Peyer's patch (tissue), 4 donors: ENCODE data around the gene CALY. TPM values are rescaled to one million over a fixed set of nuclear protein-coding genes. Genes with fewer than 3 reads are reported as not detected.

Source experiments
- DNase-seq, 3 donors: peaks; one replicate each; pipeline ENCODE4 v3.0.0-alpha.2; 2017 to 2019
- H3K27ac ChIP-seq, 4 donors: fragments of 200-600 bp; sonication (generic); one replicate each; pipeline ENCODE4 v1.5.1; 2016 to 2019
- H3K27me3 ChIP-seq, 2 donors: fragments of 200-600 bp; sonication (generic); one replicate each; pipeline ENCODE4 v1.5.1; 2019
- H3K36me3 ChIP-seq, 3 donors: fragments of 200-600 bp; sonication (generic); one replicate each; pipeline ENCODE4 v1.5.1; 2016 to 2019
- H3K4me1 ChIP-seq, 4 donors: fragments of 200-600 bp; sonication (generic); one replicate each; pipeline ENCODE4 v1.5.1; 2016 to 2019
- H3K4me3 ChIP-seq, 4 donors: fragments of 200-600 bp; sonication (generic); 1 replicate in 3 of 4; 2 replicates in 1 of 4; pipeline ENCODE4 v1.5.1; 2016 to 2019; ENCODE audit warnings: mild to moderate bottlenecking in 1 of 4
- H3K9me3 ChIP-seq, 4 donors: fragments of 200-600 bp; sonication (generic); one replicate each; pipeline ENCODE4 v1.5.1; 2016 to 2019; ENCODE audit warnings: mild to moderate bottlenecking in 1 of 4
- CTCF ChIP-seq, 6 experiments: fragments of 450-650 bp in 4 of 6; fragments of 200-600 bp in 2 of 6; sonication (generic) in 1 of 6; IDR thresholded peaks; one replicate each; pipeline ENCODE4 v1.5.1; 2017 to 2019; ENCODE audit warnings: antibody characterized with exemption in 6 of 6, mild to moderate bottlenecking in 3 of 6, moderate library complexity in 1 of 6
- POLR2A ChIP-seq, 2 donors: fragments of 450-650 bp; IDR thresholded peaks; one replicate each; pipeline ENCODE4 v1.5.1; 2017; ENCODE audit warnings: antibody characterized with exemption in 2 of 2, mild to moderate bottlenecking in 2 of 2, moderate library complexity in 2 of 2
- total RNA-seq, 4 donors: library from RNA; depleted of rRNA; stranded (reverse); fragments of >200 nt; gene quantifications; one replicate each; pipeline ENCODE4 v1.1.0, GENCODE V29; 2016

The CALY gene
- total RNA-seq, 4 donors from 2014 or later = 0.88 to 1.6 (median 1.5) TPM; not detected in 1

GRCh38 chr10:133306941-133307379 is 29.7 kb downstream of the CALY start:
- Histone ChIP-seq H3K4me3 (no peak overlapping the region), H3K9me3 (no peaks in the 10 kb centered on the region), H3K4me1 (peaks cover 0 to 36% (median 6%) of the 10 kb centered on the region in 4 donors), H3K27ac (peak overlapping the region in 3 of 4 donors; percentile 93 to 99 (median 99)), H3K36me3 (peaks cover 0 to 30% (median 0%) of the 10 kb centered on the region in 3 donors), H3K27me3 (no peaks in the 10 kb centered on the region)
- TF ChIP-seq CTCF (IDR thresholded peaks at IDR 0.05) (no peak), POLR2A (IDR thresholded peaks at IDR 0.05) (no peak)
- DNase-seq = no peak

DNA sequence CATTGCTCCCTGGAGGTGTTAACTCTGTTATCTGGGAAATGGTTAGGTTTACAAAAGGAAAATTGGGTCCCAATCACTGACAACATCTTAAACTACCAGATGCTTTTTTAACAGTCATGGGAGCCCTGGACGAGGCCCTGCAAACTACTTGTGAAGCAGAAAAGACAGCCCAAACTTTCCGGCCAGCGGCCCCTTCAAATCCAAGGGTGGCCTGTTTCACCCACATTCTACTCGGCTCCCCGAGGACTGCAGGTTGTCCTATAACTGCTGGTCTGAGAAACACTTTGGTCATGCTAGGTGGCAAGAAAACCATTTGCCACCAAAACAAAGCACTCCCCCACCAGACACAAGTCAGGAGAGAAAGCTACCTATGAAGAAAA is 30.6 kb downstream of the CALY start:
- TF ChIP-seq POLR2A (IDR thresholded peaks at IDR 0.05) = no peak
- no peak for TF ChIP-seq CTCF (IDR thresholded peaks at IDR 0.05)

DNA sequence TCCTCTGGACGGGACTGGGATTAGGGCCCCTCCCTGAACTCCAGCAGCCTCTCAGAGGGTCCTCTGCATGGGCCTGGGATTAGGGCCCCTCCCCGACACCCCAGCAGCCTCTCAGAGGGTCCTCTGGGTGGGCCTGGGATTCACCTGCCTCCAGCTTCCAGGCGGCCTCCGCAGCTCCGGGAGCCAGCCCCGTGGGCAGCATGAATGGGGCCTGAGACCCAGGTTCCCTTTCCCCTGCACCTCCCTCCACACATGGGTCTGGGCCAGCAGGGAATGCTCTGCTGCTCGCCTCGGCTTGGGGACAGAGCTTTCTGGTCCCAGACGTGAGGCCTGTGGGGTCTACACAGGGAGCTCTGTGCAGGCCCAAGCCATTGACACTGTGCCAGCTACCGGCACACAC is 33.5 kb downstream of the CALY start:
- TF ChIP-seq POLR2A (IDR thresholded peaks at IDR 0.05) = no peak
- TF ChIP-seq CTCF (IDR thresholded peaks at IDR 0.05) = no peak
- H3K27me3 ChIP-seq = no peaks in the 10 kb centered on the region
- peaks cover 0 to 25% (median 6%) of the 10 kb centered on the region in 4 donors for H3K4me1 ChIP-seq
- peaks cover 0 to 43% (median 0%) of the 10 kb centered on the region in 3 donors for H3K36me3 ChIP-seq
- H3K9me3 ChIP-seq = no peaks in the 10 kb centered on the region
- H3K4me3 ChIP-seq = no peak overlapping the region
- DNase-seq = no peak
- no peak overlapping the region for H3K27ac ChIP-seq

More for the DNA sequence above, 30.6 kb downstream of the CALY start:
- no peak for DNase-seq
- H3K36me3 ChIP-seq = peaks cover 0 to 28% (median 0%) of the 10 kb centered on the region in 3 donors
- H3K27me3 ChIP-seq = no peaks in the 10 kb centered on the region
- no peak overlapping the region for H3K4me3 ChIP-seq
- H3K27ac ChIP-seq = peak overlapping the region in 3 of 4 donors; percentile 30 to 61 (median 34)
- no peaks in the 10 kb centered on the region for H3K9me3 ChIP-seq
- H3K4me1 ChIP-seq = peaks cover 0 to 36% (median 6%) of the 10 kb centered on the region in 4 donors

DNA sequence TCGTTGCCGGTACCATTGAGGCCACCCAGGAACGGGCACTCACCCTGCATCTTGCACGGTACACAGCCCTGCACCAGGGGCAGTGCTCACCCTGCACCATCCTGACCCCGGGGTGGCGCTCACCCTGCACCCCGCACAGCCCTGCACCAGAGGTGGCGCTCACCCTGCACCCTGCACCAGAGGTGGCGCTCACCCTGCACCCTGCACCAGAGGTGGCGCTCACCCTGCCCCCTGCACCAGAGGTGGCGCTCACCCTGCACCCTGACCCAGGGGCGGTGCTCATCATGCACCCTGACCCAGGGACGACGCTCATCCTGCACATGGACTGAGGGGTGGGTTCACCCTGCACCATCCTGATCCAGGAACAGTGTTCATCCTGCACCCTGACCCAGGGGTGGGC is 34.5 kb downstream of the CALY start:
- Histone ChIP-seq H3K36me3 (peaks cover 0 to 53% (median 0%) of the 10 kb centered on the region in 3 donors), H3K4me3 (no peak overlapping the region), H3K9me3 (no peaks in the 10 kb centered on the region), H3K27ac (no peak overlapping the region), H3K27me3 (no peaks in the 10 kb centered on the region), H3K4me1 (peaks cover 0 to 20% (median 2%) of the 10 kb centered on the region in 4 donors)
- TF ChIP-seq CTCF (IDR thresholded peaks at IDR 0.05) (no peak), POLR2A (IDR thresholded peaks at IDR 0.05) (no peak)
- no peak for DNase-seq

GRCh38 chr10:133299738-133300137 is 37.0 kb downstream of the CALY start:
- no peaks in the 10 kb centered on the region for H3K27me3 ChIP-seq
- no peaks in the 10 kb centered on the region for H3K4me1 ChIP-seq
- no peak for DNase-seq
- H3K27ac ChIP-seq = no peak overlapping the region
- no peaks in the 10 kb centered on the region for H3K9me3 ChIP-seq
- no peak overlapping the region for H3K4me3 ChIP-seq
- H3K36me3 ChIP-seq = peaks cover 0 to 78% (median 0%) of the 10 kb centered on the region in 3 donors
- no peak for TF ChIP-seq CTCF (IDR thresholded peaks at IDR 0.05)
- no peak for TF ChIP-seq POLR2A (IDR thresholded peaks at IDR 0.05)

GRCh38 chr10:133299224-133299623 is 37.5 kb downstream of the CALY start:
- H3K4me3 ChIP-seq = no peak overlapping the region
- DNase-seq = no peak
- no peak overlapping the region for H3K27ac ChIP-seq
- no peaks in the 10 kb centered on the region for H3K27me3 ChIP-seq
- H3K4me1 ChIP-seq = no peaks in the 10 kb centered on the region
- TF ChIP-seq POLR2A (IDR thresholded peaks at IDR 0.05) (no peak), CTCF (IDR thresholded peaks at IDR 0.05) (no peak)
- no peaks in the 10 kb centered on the region for H3K9me3 ChIP-seq
- peaks cover 0 to 83% (median 0%) of the 10 kb centered on the region in 3 donors for H3K36me3 ChIP-seq
